Measurements from ENCODE around the gene TNNI2. TPM values are rescaled to one million over a fixed set of nuclear protein-coding genes. Genes with fewer than 3 reads are reported as not detected.

Gene TNNI2
- total and polyA plus RNA-seq, 10 donors = 2.3 to 21.8 (median 6.7) TPM

- H3K4me1 ChIP-seq = peaks cover 4 to 58% (median 23%) of the 10 kb centered on the region in 6 donors
- no peaks in the 10 kb centered on the region for H3K9me3 ChIP-seq
- TF ChIP-seq POLR2A (IDR thresholded peaks at IDR 0.05) (no peak), POLR2AphosphoS5 (IDR thresholded peaks at IDR 0.05) (no peak), CTCF (IDR thresholded peaks at IDR 0.05 in 8 of 11, conservative IDR thresholded peaks at IDR 0.05 in 3 of 11) (no peak)
- H3K4me3 ChIP-seq = no peak overlapping the region
- H3K27me3 ChIP-seq (replicated peaks in 1 of 7) = peaks cover 0 to 58% (median 3%) of the 10 kb centered on the region in 7 donors
- no peak for DNase-seq
- no peak overlapping the region for H3K27ac ChIP-seq
- H3K36me3 ChIP-seq = no peaks in the 10 kb centered on the region
- intact Hi-C loops (cut with DNase I; ENCODE audit: low total_unique reads) = loop anchor here (5.0 kb wide), 1 partner anchor 178 kb away; no protein-coding TSS in a partner anchor
- WGBS, 5 donors = 42 to 60% (median 52%) methylated on average over 6 of the region's 6 CpGs
Observed at GRCh38 chr11:1830004-1830321, 8.8 kb upstream of the TNNI2 start.

- intact Hi-C loops (cut with DNase I; ENCODE audit: low total_unique reads) = loop anchor here (5.0 kb wide), 1 partner anchor 178 kb away; no protein-coding TSS in a partner anchor
- H3K9me3 ChIP-seq = no peaks in the 10 kb centered on the region
- H3K36me3 ChIP-seq = no peaks in the 10 kb centered on the region
- peaks cover 4 to 51% (median 20%) of the 10 kb centered on the region in 6 donors for H3K4me1 ChIP-seq
- peak; percentile 65 for DNase-seq
- TF ChIP-seq POLR2A (IDR thresholded peaks at IDR 0.05) (no peak), CTCF (IDR thresholded peaks at IDR 0.05 in 8 of 11, conservative IDR thresholded peaks at IDR 0.05 in 3 of 11) (no peak), POLR2AphosphoS5 (IDR thresholded peaks at IDR 0.05) (no peak)
- WGBS, 5 donors = 55 to 72% (median 64%) methylated on average over 18 to 33 of the region's 33 CpGs
- peaks cover 0 to 53% (median 0%) of the 10 kb centered on the region in 7 donors for H3K27me3 ChIP-seq (replicated peaks in 1 of 7)
- no peak overlapping the region for H3K27ac ChIP-seq
- no peak overlapping the region for H3K4me3 ChIP-seq
Observed at GRCh38 chr11:1830322-1831223, 8.2 kb upstream of the TNNI2 start.

GRCh38 chr11:1831338-1832210 lies 7.2 kb upstream of the TNNI2 start:
- DNase-seq = peak; percentile 72
- intact Hi-C loops (cut with DNase I; ENCODE audit: low total_unique reads) = loop anchor here (2.0 to 5.0 kb wide), 2 partner anchors 137 to 179 kb away; no protein-coding TSS in a partner anchor
- TF ChIP-seq POLR2A (IDR thresholded peaks at IDR 0.05) (no peak), CTCF (IDR thresholded peaks at IDR 0.05 in 8 of 11, conservative IDR thresholded peaks at IDR 0.05 in 3 of 11) (no peak), POLR2AphosphoS5 (IDR thresholded peaks at IDR 0.05) (no peak)
- H3K36me3 ChIP-seq = no peaks in the 10 kb centered on the region
- H3K9me3 ChIP-seq = no peaks in the 10 kb centered on the region
- peaks cover 0 to 53% (median 0%) of the 10 kb centered on the region in 7 donors for H3K27me3 ChIP-seq (replicated peaks in 1 of 7)
- H3K27ac ChIP-seq = peak overlapping the region in 1 of 8 donors; percentile 50
- H3K4me3 ChIP-seq = no peak overlapping the region
- 55 to 76% (median 64%) methylated on average over 16 to 26 of the region's 26 CpGs for WGBS, 5 donors
- H3K4me1 ChIP-seq = peaks cover 4 to 41% (median 17%) of the 10 kb centered on the region in 6 donors

Data from spleen (tissue), 11 donors.